Mucosa of descending colon (tissue), 3 donors: ENCODE measurements around the gene EMC7. TPM values are rescaled to one million over a fixed set of nuclear protein-coding genes. Genes with fewer than 3 reads are reported as not detected.
A peak's percentile ranks its signal among the peaks of the same experiment; 100 is the strongest.

Source experiments
- ATAC-seq: fragments of 200-7000 bp; cut with Tn5 transposase; one replicate; pipeline ENCODE4 v1.9.1; 2020; ENCODE audit warnings: mild to moderate bottlenecking, moderate library complexity
- DNase-seq, 3 donors: peaks; one replicate each; pipeline ENCODE4 v3.0.0-alpha.2; 2020
- H3K36me3 ChIP-seq: fragments of 200-600 bp; one replicate; pipeline ENCODE4 v1.8.0; 2021; ENCODE audit warnings: low read depth, mild to moderate bottlenecking
- H3K4me1 ChIP-seq: fragments of 200-600 bp; one replicate; pipeline ENCODE4 v1.8.0; 2021; ENCODE audit warnings: low read depth, mild to moderate bottlenecking
- H3K4me3 ChIP-seq: fragments of 200-600 bp; one replicate; pipeline ENCODE4 v1.8.0; 2021; ENCODE audit warnings: mild to moderate bottlenecking
- H3K9me3 ChIP-seq: fragments of 200-600 bp; one replicate; pipeline ENCODE4 v1.8.0; 2021; ENCODE audit warnings: mild to moderate bottlenecking
- intact Hi-C, 2 donors: fragments of 100-400 bp; cut with DNase I in 1 of 2; cut with micrococcal nuclease in 1 of 2; formaldehyde crosslinking; loops; one replicate each; pipeline versions ENCODE4 v1.11.0 to v1.11.1; 2022; cut with DNase I, micrococcal nuclease
- total RNA-seq, 3 donors: library from RNA; stranded (reverse); fragmentation: NEBNext Ultra II Directional in 2 of 3; extraction: Animal tissue kit (Norgen Biotek cat#: 25700) in 2 of 3; gene quantifications; one replicate each; pipeline versions ENCODE4 v1.2.1 to v1.2.4, GENCODE V29; 2021 to 2023
- TF ChIP-seq, protein P1 (sequence below): fragments of 200-600 bp; IDR thresholded peaks from one replicate; pipeline ENCODE4 v1.8.0; 2022; ENCODE audit warnings: antibody characterized with exemption, mild to moderate bottlenecking
- donor health status: DM: no; HTN: no; CAD: no; lungs with moderate emphysema.
- donor health status: DM: no; HTN: no; CAD: no.
- donor health status: DM: no; HTN: yes; CAD: no.

EMC7 gene
- total RNA-seq, 3 donors from 2014 or later: 56.2 to 70.2 (median 59.6) TPM

GRCh38 chr15:34046471-34047145, 55.1 kb downstream of the EMC7 start:
- DNase-seq (no peak), ATAC-seq (no peak)
- H3K9me3 ChIP-seq: peaks cover 15% of the 10 kb centered on the region
- H3K4me3 ChIP-seq: no peak overlapping the region
- TF ChIP-seq, protein P1, sequence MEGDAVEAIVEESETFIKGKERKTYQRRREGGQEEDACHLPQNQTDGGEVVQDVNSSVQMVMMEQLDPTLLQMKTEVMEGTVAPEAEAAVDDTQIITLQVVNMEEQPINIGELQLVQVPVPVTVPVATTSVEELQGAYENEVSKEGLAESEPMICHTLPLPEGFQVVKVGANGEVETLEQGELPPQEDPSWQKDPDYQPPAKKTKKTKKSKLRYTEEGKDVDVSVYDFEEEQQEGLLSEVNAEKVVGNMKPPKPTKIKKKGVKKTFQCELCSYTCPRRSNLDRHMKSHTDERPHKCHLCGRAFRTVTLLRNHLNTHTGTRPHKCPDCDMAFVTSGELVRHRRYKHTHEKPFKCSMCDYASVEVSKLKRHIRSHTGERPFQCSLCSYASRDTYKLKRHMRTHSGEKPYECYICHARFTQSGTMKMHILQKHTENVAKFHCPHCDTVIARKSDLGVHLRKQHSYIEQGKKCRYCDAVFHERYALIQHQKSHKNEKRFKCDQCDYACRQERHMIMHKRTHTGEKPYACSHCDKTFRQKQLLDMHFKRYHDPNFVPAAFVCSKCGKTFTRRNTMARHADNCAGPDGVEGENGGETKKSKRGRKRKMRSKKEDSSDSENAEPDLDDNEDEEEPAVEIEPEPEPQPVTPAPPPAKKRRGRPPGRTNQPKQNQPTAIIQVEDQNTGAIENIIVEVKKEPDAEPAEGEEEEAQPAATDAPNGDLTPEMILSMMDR: no peak
- no peaks in the 10 kb centered on the region for H3K36me3 ChIP-seq
- intact Hi-C loops: no loop called here
- H3K4me1 ChIP-seq: no peaks in the 10 kb centered on the region

- intact Hi-C loops: no loop called here
- DNase-seq (no peak), ATAC-seq (no peak)
- Histone ChIP-seq H3K9me3 (no peaks in the 10 kb centered on the region), H3K4me1 (peaks cover 8% of the 10 kb centered on the region), H3K36me3 (no peaks in the 10 kb centered on the region), H3K4me3 (no peak overlapping the region)
- TF ChIP-seq, protein P1: no peak
Measured at GRCh38 chr15:34043813-34044212, 57.8 kb downstream of the EMC7 start.

- ATAC-seq (no peak), DNase-seq (no peak)
- no peaks in the 10 kb centered on the region for H3K9me3 ChIP-seq
- peaks cover 8% of the 10 kb centered on the region for H3K4me1 ChIP-seq
- no peaks in the 10 kb centered on the region for H3K36me3 ChIP-seq
- intact Hi-C loops: no loop called here
- TF ChIP-seq, protein P1: no peak
- H3K4me3 ChIP-seq: no peak overlapping the region
Measured at GRCh38 chr15:34043391-34043790, 58.3 kb downstream of the EMC7 start.

DNA sequence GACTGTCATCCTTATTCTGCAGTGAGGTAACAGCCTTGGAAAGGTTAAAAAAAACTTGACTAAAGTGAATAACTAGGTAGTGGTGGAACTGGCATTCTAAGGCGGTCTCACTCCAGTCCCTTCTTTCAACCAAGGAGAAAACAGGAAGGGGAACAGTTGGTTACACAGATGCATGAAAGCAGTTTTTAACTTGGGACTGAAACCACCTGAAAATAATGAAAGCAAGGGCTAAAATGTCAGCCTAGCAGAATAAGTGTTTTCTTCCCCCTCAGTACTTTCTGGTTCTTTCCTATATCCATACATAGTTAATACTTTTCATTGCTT, 61.9 kb downstream of the EMC7 start:
- ATAC-seq (no peak), DNase-seq (no peak)
- Histone ChIP-seq H3K4me3 (no peak overlapping the region), H3K4me1 (peaks cover 8% of the 10 kb centered on the region), H3K9me3 (no peaks in the 10 kb centered on the region), H3K36me3 (no peaks in the 10 kb centered on the region)
- TF ChIP-seq, protein P1: no peak
- intact Hi-C loops: no loop called here

GRCh38 chr15:34038871-34039789, 62.5 kb downstream of the EMC7 start, which contains the start of gene AVEN:
Gene AVEN (minus strand): TSS chr15:34039204. CDS start chr15:34039046, 158 bp downstream.
- TF ChIP-seq, protein P1: no peak
- intact Hi-C loops: no loop called here
- DNase-seq (peak; percentile 56 to 77 (median 72)), ATAC-seq (peak; percentile 75)
- Histone ChIP-seq H3K9me3 (no peaks in the 10 kb centered on the region), H3K4me3 (peak within 1 kb of the TSS; percentile 61), H3K36me3 (no peaks in the 10 kb centered on the region), H3K4me1 (peaks cover 8% of the 10 kb centered on the region)
